IPS-18a (cell line): ENCODE data around the gene PCSK2.

Source experiments
- H3K27ac ChIP-seq: one replicate; pipeline ENCODE4 v1.5.1; 2013; ENCODE audit warnings: low read length
- H3K27me3 ChIP-seq: one replicate; pipeline ENCODE4 v1.6.1; 2013; ENCODE audit warnings: mild to moderate bottlenecking, low read length; ENCODE audit not compliant: control insufficient read depth, insufficient read depth
- H3K36me3 ChIP-seq: one replicate; pipeline ENCODE4 v1.6.1; 2013; ENCODE audit warnings: low read depth, low read length; ENCODE audit not compliant: control insufficient read depth
- H3K4me1 ChIP-seq: one replicate; pipeline ENCODE4 v1.6.1; 2013; ENCODE audit warnings: low read depth, low read length; ENCODE audit not compliant: control insufficient read depth
- H3K4me3 ChIP-seq: one replicate; pipeline ENCODE4 v1.5.1; 2013; ENCODE audit warnings: low read length
- H3K9ac ChIP-seq: one replicate; pipeline ENCODE4 v1.6.1; 2013; ENCODE audit warnings: mild to moderate bottlenecking, low read length, moderate library complexity
- H3K9me3 ChIP-seq: one replicate; pipeline ENCODE4 v1.6.1; 2013; ENCODE audit warnings: low read depth, low read length; ENCODE audit not compliant: control insufficient read depth

PCSK2 gene

DNA sequence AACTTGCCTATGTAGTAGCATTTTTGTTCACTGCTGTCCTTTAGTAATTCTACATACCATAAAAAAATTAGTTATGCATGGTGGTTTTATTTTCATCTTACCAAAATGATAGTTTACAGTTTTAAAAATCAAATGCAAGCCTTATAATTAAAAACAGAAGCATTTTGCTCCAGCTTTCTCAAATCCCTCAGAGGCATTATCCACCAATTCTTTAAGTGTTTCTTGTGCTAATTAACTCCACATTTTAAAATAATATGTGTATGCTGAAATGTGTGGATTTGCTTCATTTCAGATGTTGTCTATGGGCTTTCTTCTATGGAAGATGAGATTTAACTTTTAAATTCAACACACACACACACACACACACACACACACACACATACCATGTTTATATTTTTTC, 49.3 kb downstream of the PCSK2 start:
- H3K36me3 ChIP-seq = no peaks in the 10 kb centered on the region
- H3K9ac ChIP-seq = no peak overlapping the region
- H3K9me3 ChIP-seq = no peaks in the 10 kb centered on the region
- H3K4me1 ChIP-seq = no peaks in the 10 kb centered on the region
- no peak overlapping the region for H3K4me3 ChIP-seq
- H3K27me3 ChIP-seq = no peaks in the 10 kb centered on the region
- no peak overlapping the region for H3K27ac ChIP-seq

DNA sequence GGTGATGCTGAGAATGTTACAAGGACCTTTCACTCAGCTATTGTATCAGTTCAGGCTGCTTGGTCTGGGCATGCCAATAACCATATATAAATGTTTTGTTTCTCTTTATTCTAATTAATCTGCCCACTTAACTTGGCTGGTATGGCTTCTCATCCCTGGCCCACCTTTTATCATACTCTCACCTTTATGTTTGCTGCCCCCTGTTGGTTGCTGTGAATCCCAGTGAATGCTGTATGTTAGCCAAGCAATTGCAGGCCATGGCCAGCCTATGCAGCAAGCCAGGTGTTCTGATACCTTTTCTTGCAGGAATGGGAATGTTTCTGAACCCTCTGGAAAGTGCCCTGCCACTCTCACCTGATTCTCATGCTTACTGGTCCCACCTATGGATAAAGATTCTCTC, 54.6 kb downstream of the PCSK2 start:
- Histone ChIP-seq H3K27me3 (no peaks in the 10 kb centered on the region), H3K9me3 (no peaks in the 10 kb centered on the region), H3K36me3 (no peaks in the 10 kb centered on the region), H3K9ac (no peak overlapping the region), H3K4me1 (peaks cover 7% of the 10 kb centered on the region), H3K4me3 (no peak overlapping the region), H3K27ac (no peak overlapping the region)

DNA sequence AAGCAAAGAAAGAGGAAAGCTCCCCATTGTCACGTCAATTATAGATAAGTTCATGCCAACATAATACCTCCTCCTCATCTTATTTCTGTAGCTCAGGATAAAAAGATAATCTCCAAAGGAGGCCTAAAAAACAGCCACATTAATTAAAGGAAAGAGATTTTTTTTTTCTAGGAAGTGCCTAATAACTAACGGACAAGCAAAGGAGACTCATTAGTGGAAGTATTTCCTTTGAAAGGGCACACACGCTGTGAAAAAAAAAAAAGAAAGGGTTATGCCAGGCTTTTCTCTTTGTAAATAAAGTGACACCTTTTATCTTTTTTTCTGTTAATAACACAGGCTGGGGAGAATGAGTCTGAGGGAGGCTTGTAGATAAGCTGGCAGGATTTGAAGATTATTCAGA, 55.7 kb downstream of the PCSK2 start:
- no peak overlapping the region for H3K9ac ChIP-seq
- no peaks in the 10 kb centered on the region for H3K9me3 ChIP-seq
- no peaks in the 10 kb centered on the region for H3K36me3 ChIP-seq
- H3K4me3 ChIP-seq = no peak overlapping the region
- peaks cover 14% of the 10 kb centered on the region for H3K4me1 ChIP-seq
- no peak overlapping the region for H3K27ac ChIP-seq
- no peaks in the 10 kb centered on the region for H3K27me3 ChIP-seq

DNA sequence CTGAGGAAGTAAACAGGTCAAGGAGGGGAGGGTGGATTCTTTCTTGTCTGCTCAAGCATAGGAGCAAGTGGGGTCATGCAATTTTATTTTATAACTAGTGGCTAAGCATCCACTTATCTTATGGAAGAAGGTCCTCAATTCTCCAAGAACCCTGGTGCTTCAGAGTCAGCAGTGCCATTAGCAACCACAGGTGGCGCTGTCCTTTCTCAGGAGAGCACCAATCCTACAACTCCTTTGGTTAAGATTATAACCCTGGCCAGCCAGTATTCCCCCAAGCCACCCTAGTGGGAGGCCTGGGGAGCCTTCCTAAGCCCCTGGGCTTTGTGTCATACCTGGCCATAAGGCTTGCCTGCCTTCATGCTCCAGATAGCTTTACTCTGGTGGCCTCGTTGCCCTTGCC, 60.7 kb downstream of the PCSK2 start:
- H3K27ac ChIP-seq = no peak overlapping the region
- H3K27me3 ChIP-seq = no peaks in the 10 kb centered on the region
- H3K9me3 ChIP-seq = no peaks in the 10 kb centered on the region
- no peaks in the 10 kb centered on the region for H3K36me3 ChIP-seq
- no peak overlapping the region for H3K9ac ChIP-seq
- no peak overlapping the region for H3K4me3 ChIP-seq
- peaks cover 18% of the 10 kb centered on the region for H3K4me1 ChIP-seq

DNA sequence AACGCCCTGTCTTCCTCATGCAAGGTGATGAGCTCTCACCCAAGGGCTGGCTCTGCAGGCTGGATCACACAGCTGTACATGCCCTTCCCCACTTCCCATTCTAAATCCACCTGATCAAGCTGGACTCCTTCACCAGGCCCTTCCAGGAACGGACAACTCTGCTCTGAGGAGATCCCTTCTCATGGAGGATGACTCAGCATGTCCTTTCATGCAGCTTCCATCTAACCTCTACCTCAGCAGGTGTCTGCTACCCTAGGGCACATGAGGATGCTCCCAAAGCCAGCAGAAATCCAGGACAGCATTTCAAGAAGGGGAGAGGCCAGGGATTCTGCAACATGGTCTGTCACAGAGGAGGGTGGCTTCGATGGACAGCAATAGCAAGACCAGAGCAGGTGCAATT, 61.2 kb downstream of the PCSK2 start:
- peaks cover 18% of the 10 kb centered on the region for H3K4me1 ChIP-seq
- no peak overlapping the region for H3K4me3 ChIP-seq
- H3K9me3 ChIP-seq = no peaks in the 10 kb centered on the region
- no peaks in the 10 kb centered on the region for H3K27me3 ChIP-seq
- H3K36me3 ChIP-seq = no peaks in the 10 kb centered on the region
- H3K27ac ChIP-seq = no peak overlapping the region
- no peak overlapping the region for H3K9ac ChIP-seq

DNA sequence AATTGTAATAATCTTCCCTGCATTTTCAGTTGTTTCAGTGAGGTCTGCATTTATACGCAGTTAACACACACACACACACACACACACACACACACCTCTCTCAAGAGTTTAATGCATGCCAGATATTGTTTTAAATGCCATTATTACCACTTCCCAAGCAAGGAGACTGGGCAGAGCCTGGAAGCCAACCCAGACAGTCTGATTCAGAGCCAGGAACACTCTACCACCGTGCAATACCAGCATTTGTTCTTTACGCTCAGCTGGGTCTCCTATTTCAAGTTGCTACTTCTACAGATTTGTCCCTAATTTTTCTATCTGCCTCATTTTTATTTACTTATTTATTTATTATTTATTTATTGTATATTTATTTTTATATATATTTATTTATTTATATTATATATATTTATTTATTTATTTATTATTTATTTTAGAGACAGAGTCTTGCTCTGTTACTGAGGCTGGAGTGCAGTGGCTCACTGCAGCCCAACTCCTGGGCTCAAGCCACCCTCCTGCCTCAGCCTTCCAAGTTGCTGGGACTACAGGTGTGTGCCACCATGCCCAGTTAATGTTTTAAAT, 68.4 kb downstream of the PCSK2 start:
- H3K4me3 ChIP-seq = no peak overlapping the region
- no peak overlapping the region for H3K27ac ChIP-seq
- no peaks in the 10 kb centered on the region for H3K36me3 ChIP-seq
- no peaks in the 10 kb centered on the region for H3K9me3 ChIP-seq
- no peak overlapping the region for H3K9ac ChIP-seq
- no peaks in the 10 kb centered on the region for H3K27me3 ChIP-seq
- H3K4me1 ChIP-seq = no peaks in the 10 kb centered on the region

DNA sequence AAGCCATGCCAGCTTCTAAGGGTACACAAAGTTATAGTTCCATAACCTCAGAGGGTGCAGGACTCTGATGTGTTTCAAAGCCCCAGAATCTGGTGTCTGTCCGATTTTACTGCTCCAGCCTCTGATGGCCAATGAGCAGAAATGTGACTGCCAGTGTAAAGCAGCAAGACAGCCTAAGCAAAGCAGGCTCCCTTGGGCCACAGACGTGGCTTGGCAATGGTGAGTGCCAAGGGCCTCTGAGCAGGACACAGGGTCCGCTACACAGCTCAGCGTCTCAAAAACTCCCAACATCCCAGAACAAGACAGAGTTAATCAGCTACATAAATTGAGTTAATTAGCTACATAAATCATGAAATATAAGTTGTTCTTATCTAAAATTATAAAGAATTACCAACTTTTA, 69.2 kb downstream of the PCSK2 start:
- Histone ChIP-seq H3K36me3 (no peaks in the 10 kb centered on the region), H3K4me1 (no peaks in the 10 kb centered on the region), H3K9ac (no peak overlapping the region), H3K27me3 (no peaks in the 10 kb centered on the region), H3K9me3 (no peaks in the 10 kb centered on the region), H3K27ac (no peak overlapping the region), H3K4me3 (no peak overlapping the region)

DNA sequence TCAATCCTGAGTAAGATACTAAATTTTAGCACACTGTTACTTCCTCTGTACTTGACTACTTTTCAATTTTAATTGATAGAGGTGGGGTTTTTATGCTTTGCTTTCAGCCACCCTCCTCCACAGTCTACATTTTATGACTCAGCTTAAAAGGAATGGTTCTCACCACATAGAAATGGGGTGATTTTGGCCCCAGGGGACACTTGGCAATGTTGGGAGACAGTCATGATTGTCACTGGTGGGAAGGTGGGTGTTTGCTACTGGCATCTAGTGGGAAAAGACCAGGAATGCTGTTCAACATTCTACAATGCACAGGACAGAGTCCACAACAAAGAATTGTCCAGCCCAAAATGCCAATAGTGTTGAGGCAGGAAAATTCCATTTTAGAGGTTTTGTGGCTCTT, 71.3 kb downstream of the PCSK2 start:
- Histone ChIP-seq H3K9ac (no peak overlapping the region), H3K9me3 (no peaks in the 10 kb centered on the region), H3K36me3 (no peaks in the 10 kb centered on the region), H3K27me3 (no peaks in the 10 kb centered on the region), H3K27ac (no peak overlapping the region), H3K4me1 (no peaks in the 10 kb centered on the region), H3K4me3 (no peak overlapping the region)

DNA sequence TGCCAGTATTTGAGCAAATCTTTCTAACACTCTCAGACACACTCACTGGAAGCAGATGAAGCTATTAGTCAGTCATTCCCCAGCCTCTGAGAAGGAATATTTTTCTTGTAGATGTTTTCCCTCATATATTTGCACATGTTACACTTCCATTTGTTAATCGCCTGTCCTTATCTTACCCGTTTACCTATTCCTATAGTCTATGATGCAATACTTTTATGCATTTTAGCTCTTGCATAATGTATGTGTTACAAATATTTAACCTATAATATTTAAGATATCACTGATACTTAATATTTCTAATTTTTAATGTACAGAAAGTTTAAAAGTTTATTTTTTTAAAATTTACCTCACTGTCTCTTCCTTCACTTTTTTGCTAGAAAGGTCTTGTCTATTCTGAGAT, 71.9 kb downstream of the PCSK2 start:
- no peaks in the 10 kb centered on the region for H3K4me1 ChIP-seq
- H3K36me3 ChIP-seq = no peaks in the 10 kb centered on the region
- no peak overlapping the region for H3K27ac ChIP-seq
- no peaks in the 10 kb centered on the region for H3K27me3 ChIP-seq
- no peaks in the 10 kb centered on the region for H3K9me3 ChIP-seq
- H3K9ac ChIP-seq = no peak overlapping the region
- no peak overlapping the region for H3K4me3 ChIP-seq

DNA sequence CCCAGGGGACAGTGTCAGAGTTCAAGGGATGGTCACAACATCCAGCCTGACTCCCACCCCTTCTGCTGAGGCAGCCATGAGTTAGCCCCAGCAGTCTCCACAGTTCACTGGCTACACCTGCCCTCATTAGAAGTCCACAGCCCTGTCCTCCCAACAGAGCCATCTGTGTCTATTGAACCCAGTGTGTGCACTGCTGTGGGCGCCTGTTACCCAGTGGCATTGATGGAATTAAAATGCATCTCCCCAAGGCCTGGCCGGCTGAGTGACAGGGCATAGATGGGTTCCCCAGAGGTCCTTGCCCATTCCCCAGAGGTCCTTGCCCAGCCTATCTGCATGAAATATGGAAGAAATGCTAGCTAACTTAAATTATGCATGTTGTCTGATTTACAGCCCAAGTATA, 73.3 kb downstream of the PCSK2 start:
- H3K27me3 ChIP-seq = no peaks in the 10 kb centered on the region
- no peaks in the 10 kb centered on the region for H3K9me3 ChIP-seq
- no peaks in the 10 kb centered on the region for H3K36me3 ChIP-seq
- peaks cover 2% of the 10 kb centered on the region for H3K4me1 ChIP-seq
- H3K27ac ChIP-seq = no peak overlapping the region
- H3K9ac ChIP-seq = no peak overlapping the region
- no peak overlapping the region for H3K4me3 ChIP-seq

DNA sequence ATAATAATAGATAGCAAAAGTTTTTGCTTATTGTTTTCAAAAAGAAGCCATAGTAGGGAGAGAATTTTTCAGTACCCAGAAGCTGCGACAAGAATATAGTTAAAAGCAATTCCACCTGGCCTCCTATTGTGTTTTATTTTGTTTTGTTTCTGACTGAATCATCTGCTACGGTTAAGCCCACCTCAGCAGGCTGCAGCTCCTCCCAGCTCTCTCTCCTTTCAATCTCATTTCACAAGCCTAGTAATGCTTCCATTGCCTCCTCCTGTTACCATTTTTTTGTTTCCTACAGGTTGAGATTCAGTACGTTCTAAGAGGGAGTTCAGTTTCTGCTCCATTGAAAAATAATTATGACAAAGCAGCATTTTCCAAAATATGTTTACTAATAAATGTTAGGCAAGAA, 77.9 kb downstream of the PCSK2 start:
- no peak overlapping the region for H3K27ac ChIP-seq
- H3K36me3 ChIP-seq = no peaks in the 10 kb centered on the region

DNA sequence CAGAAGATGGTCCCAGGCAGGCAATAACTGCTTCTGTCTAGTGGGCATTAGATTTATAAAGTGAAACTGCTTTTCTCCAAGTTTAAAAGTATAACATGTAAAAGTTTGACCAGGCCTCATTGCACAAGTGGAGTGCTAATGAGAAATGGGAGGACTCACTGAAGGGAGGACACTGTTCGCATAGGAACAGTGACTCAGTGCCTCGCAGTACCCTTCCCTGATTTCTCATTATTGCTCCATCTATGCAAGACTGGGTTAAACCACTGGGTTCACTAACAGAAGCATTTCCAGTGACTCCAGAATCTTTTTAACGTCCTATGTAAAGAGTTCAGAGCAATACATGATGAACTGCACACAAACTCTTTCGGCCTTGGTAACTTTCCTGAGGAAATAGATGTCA, 79.6 kb downstream of the PCSK2 start:
- no peaks in the 10 kb centered on the region for H3K9me3 ChIP-seq
- H3K9ac ChIP-seq = no peak overlapping the region
- H3K4me3 ChIP-seq = no peak overlapping the region
- peaks cover 2% of the 10 kb centered on the region for H3K4me1 ChIP-seq
- H3K27ac ChIP-seq = no peak overlapping the region
- H3K27me3 ChIP-seq = no peaks in the 10 kb centered on the region
- H3K36me3 ChIP-seq = no peaks in the 10 kb centered on the region

More for the DNA sequence above, 77.9 kb downstream of the PCSK2 start:
- Histone ChIP-seq H3K4me1 (peaks cover 2% of the 10 kb centered on the region), H3K4me3 (no peak overlapping the region), H3K9ac (no peak overlapping the region), H3K9me3 (no peaks in the 10 kb centered on the region), H3K27me3 (no peaks in the 10 kb centered on the region)
